IMR-90 (cell line): Measurements from ENCODE around the gene TLDC2. TPM values are rescaled to one million over a fixed set of nuclear protein-coding genes. Genes with fewer than 3 reads are reported as not detected.
"Not testable (repeated sequence)": the region's sequence is repeated elsewhere in the genome, so short reads cannot be mapped to it uniquely, and the experiment has no call there.

ENCODE experiments used
- ATAC-seq: fragments of 200-7000 bp; cut with Tn5 transposase; 2 replicates; pipeline ENCODE4 v1.9.1; 2020; ENCODE audit warnings: low read depth, mild to moderate bottlenecking, moderate library complexity
- BruUV-seq: library from RNA; stranded (reverse); fragments of 400-500 nt; replicated peaks from 2 replicates; lab custom pipeline; 2021; lab: Mats Ljungman, UMichigan
- CTCF ChIA-PET: fragments of 300-600 bp; formaldehyde crosslinking; extraction: SDS; loops from one replicate; lab custom pipeline; 2021; ENCODE audit warnings: antibody characterized with exemption; lab: Yijun Ruan, JAX
- POLR2A ChIA-PET: fragments of 300-600 bp; sonication (Branson Sonifier 250); formaldehyde crosslinking; loops from one replicate; lab custom pipeline; 2022; ENCODE audit warnings: antibody characterized with exemption; ENCODE audit not compliant: unreplicated experiment; lab: Charles Lee
- DNase-seq: peaks from one replicate; pipeline ENCODE4 v3.0.0; 2013
- H2AFZ ChIP-seq: replicated peaks from 2 replicates; pipeline ENCODE3; 2013; ENCODE audit warnings: low read length, mild to moderate bottlenecking; ENCODE audit not compliant: poor library complexity
- H2AK5ac ChIP-seq: 2 replicates; pipeline ENCODE4 v1.6.1; 2013; ENCODE audit warnings: low read depth, low read length, inconsistent platforms
- H2AK9ac ChIP-seq: replicated peaks from 2 replicates; pipeline ENCODE3; 2013; ENCODE audit warnings: mild to moderate bottlenecking, low read depth, low read length, moderate library complexity; ENCODE audit not compliant: poor library complexity
- H2BK120ac ChIP-seq: 2 replicates; pipeline ENCODE4 v1.6.1; 2013; ENCODE audit warnings: low read depth, low read length, inconsistent platforms
- H2BK15ac ChIP-seq: 3 replicates; pipeline ENCODE4 v1.6.1; 2013; ENCODE audit warnings: low read depth, low read length, inconsistent platforms
- H2BK20ac ChIP-seq: 2 replicates; pipeline ENCODE4 v1.6.1; 2013; ENCODE audit warnings: low read depth, mild to moderate bottlenecking, inconsistent platforms, low read length, moderate library complexity
- H2BK5ac ChIP-seq: 2 replicates; pipeline ENCODE4 v1.6.1; 2013; ENCODE audit warnings: mild to moderate bottlenecking, low read depth, low read length, inconsistent platforms; ENCODE audit not compliant: poor library complexity, severe bottlenecking
- H3K14ac ChIP-seq: replicated peaks from 2 replicates; pipeline ENCODE4 v1.6.1; 2013; ENCODE audit warnings: low read depth, low read length, inconsistent platforms
- H3K18ac ChIP-seq: 2 replicates; pipeline ENCODE4 v1.6.1; 2013; ENCODE audit warnings: low read depth, low read length, control low read depth
- H3K23ac ChIP-seq: 2 replicates; pipeline ENCODE4 v1.6.1; 2013; ENCODE audit warnings: low read depth, low read length, inconsistent platforms
- H3K27ac ChIP-seq: 2 replicates; pipeline ENCODE4 v1.5.1; 2013; ENCODE audit warnings: mild to moderate bottlenecking, control low read depth, low read length; ENCODE audit not compliant: insufficient read depth
- H3K27me3 ChIP-seq: 2 replicates; pipeline ENCODE4 v1.6.1; 2013; ENCODE audit warnings: low read length; ENCODE audit not compliant: control insufficient read depth, insufficient read depth
- H3K36me3 ChIP-seq: 2 replicates; pipeline ENCODE4 v1.6.1; 2013; ENCODE audit warnings: low read length, mixed read lengths; ENCODE audit not compliant: control insufficient read depth, insufficient read depth
- H3K4ac ChIP-seq: 2 replicates; pipeline ENCODE4 v1.6.1; 2013; ENCODE audit warnings: low read depth, low read length, inconsistent platforms
- H3K4me1 ChIP-seq: 2 replicates; pipeline ENCODE4 v1.6.1; 2013; ENCODE audit warnings: low read length, mixed read lengths; ENCODE audit not compliant: control insufficient read depth, insufficient read depth
- H3K4me2 ChIP-seq: 2 replicates; pipeline ENCODE4 v1.6.1; 2013; ENCODE audit warnings: low read depth, mild to moderate bottlenecking, control low read depth, low read length, moderate library complexity
- H3K4me3 ChIP-seq: 2 replicates; pipeline ENCODE4 v1.5.1; 2013; ENCODE audit warnings: low read depth, mild to moderate bottlenecking, control low read depth, low read length, moderate library complexity; ENCODE audit not compliant: insufficient read depth
- H3K56ac ChIP-seq: 2 replicates; pipeline ENCODE4 v1.6.1; 2013; ENCODE audit warnings: low read length, inconsistent platforms; ENCODE audit not compliant: insufficient read depth; ENCODE audit errors: extremely low read depth
- H3K79me1 ChIP-seq, 2 experiments: 2 replicates each; pipeline ENCODE4 v1.6.1; 2013; ENCODE audit warnings: low read length in 2 of 2, inconsistent platforms in 1 of 2, low read depth in 1 of 2
- H3K9ac ChIP-seq: 2 replicates; pipeline ENCODE4 v1.6.1; 2013; ENCODE audit warnings: low read depth, low read length, control low read depth
- H3K9me1 ChIP-seq: 2 replicates; pipeline ENCODE4 v1.6.1; 2013; ENCODE audit warnings: low read length, inconsistent platforms; ENCODE audit not compliant: insufficient read depth
- H3K9me3 ChIP-seq: 2 replicates; pipeline ENCODE4 v1.6.1; 2013; ENCODE audit warnings: low read length; ENCODE audit not compliant: control insufficient read depth, insufficient read depth
- H4K20me1 ChIP-seq: 2 replicates; pipeline ENCODE4 v1.6.1; 2013; ENCODE audit warnings: low read length, inconsistent platforms; ENCODE audit not compliant: insufficient read depth
- H4K5ac ChIP-seq: 2 replicates; pipeline ENCODE4 v1.6.1; 2013; ENCODE audit warnings: mild to moderate bottlenecking, low read depth, low read length, control low read depth
- H4K8ac ChIP-seq, 2 experiments: 2 replicates each; pipeline ENCODE4 v1.6.1; 2013; ENCODE audit warnings: low read depth in 2 of 2, low read length in 2 of 2, control low read depth in 1 of 2, inconsistent platforms in 1 of 2
- H4K91ac ChIP-seq: 2 replicates; pipeline ENCODE4 v1.6.1; 2013; ENCODE audit warnings: low read depth, low read length, inconsistent platforms; ENCODE audit not compliant: insufficient read depth
- WGBS, 2 experiments: methylation state at CpG; one replicate each; pipeline versions ENCODE4 v1.1.5 to v1.1.7; 2013; ENCODE audit warnings: missing lambda C conversion rate in 2 of 2; ENCODE audit not compliant: insufficient read length in 1 of 2; ENCODE audit errors: extremely low coverage in 2 of 2; 5-methylcytosine and 5-hydroxymethylcytosine counted together
- dilution Hi-C: fragments of 300-500 bp; cut with HindIII; formaldehyde crosslinking; loops from one replicate; pipeline ENCODE4 v1.14.3; 2018; ENCODE audit warnings: low sequenced_read_pairs; ENCODE audit not compliant: unreplicated experiment
- in situ Hi-C: fragments of 300-500 bp; cut with MboI; formaldehyde crosslinking; loops from 3 replicates; pipeline ENCODE4 v1.14.3; 2019; ENCODE audit warnings: low sequenced_read_pairs, inconsistent platforms, mixed read lengths
- intact Hi-C: fragments of 100-400 bp; cut with micrococcal nuclease; formaldehyde crosslinking; loops from 2 replicates; pipeline ENCODE4 v1.10.0; 2022
- polyA plus RNA-seq, 3 experiments: library from polyadenylated mRNA; depleted of rRNA; stranded (reverse); fragments of >200 nt; gene quantifications; 2 replicates each; pipeline ENCODE4 v1.2.3, GENCODE V29; 2012; ENCODE audit warnings: low replicate concordance in 1 of 3
- total RNA-seq: library from RNA; depleted of rRNA; stranded (reverse); fragments of >200 nt; gene quantifications from 2 replicates; pipeline ENCODE4 v1.2.3, GENCODE V29; 2012

TLDC2 gene
- total and polyA plus RNA-seq, 2 of the 4 experiments (the other 2 are of a cell fraction) = 0.18 to 0.19 TPM

DNA sequence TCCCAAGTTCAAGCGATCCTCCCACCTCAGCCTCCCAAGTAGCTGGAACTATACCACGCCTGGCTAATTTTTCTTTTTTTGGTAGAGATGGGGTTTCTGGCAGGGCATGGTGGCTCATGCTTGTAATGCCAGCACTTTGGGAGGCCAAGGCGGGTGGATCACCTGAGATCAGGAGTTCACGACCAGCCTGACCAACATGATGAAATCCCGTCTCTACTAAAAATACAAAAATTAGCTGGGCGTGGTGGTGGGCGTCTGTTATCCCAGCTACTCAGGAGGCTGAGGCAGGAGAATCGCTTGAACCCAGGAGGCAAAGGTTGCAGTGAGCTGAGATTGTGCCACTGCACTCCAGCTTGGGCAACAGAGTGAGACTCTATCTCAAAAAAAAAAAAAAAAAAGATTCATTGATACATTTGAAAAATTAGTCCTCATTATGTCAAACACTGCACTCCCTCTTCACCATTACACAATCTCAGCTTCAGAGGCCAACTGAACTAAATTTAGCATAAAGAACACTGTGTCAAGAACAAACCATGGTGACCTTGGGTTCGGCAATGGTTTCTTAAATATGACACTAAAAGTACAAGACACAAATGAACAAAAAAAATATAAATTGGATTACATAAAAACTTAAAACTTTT is 60.9 kb downstream of the TLDC2 start:
- H4K5ac ChIP-seq, H3K4me1 ChIP-seq, H3K79me1 ChIP-seq, H3K4me3 ChIP-seq, H3K9ac ChIP-seq, ATAC-seq, dilution Hi-C loops, H3K4me2 ChIP-seq, H2BK15ac ChIP-seq, H3K23ac ChIP-seq, intact Hi-C loops, in situ Hi-C loops, H4K8ac ChIP-seq, H3K14ac ChIP-seq, H2BK120ac ChIP-seq, H3K4ac ChIP-seq, H3K27me3 ChIP-seq, H4K91ac ChIP-seq, H2BK20ac ChIP-seq, H3K18ac ChIP-seq, H2AK5ac ChIP-seq, H2BK5ac ChIP-seq, H3K9me1 ChIP-seq, H2AFZ ChIP-seq, H2AK9ac ChIP-seq, H3K56ac ChIP-seq, H3K36me3 ChIP-seq, H3K9me3 ChIP-seq, H3K27ac ChIP-seq, H4K20me1 ChIP-seq, DNase-seq, BruUV-seq, POLR2A ChIA-PET: not testable (repeated sequence)
- WGBS, 2 experiments = no CpG with 5 or more reads among the region's 9 CpGs
- CTCF ChIA-PET = interaction anchor here (0.6 kb wide), 1 partner anchor 10 kb away, joined by 3 read pairs; no protein-coding TSS in a partner anchor
